NCI-H82 treated with DMSO at 0.1 percent for 48 hours (cell line): Measurements from ENCODE around the gene IFIT1B.
"Not testable (repeated sequence)": the region's sequence is repeated elsewhere in the genome, so short reads cannot be mapped to it uniquely, and the experiment has no call there.

Experiments used
- DNase-seq: peaks from one replicate; lab custom pipeline; 2025; ENCODE audit not compliant: unreplicated experiment; lab: John Stamatoyannopoulos, UW

The IFIT1B gene

DNA sequence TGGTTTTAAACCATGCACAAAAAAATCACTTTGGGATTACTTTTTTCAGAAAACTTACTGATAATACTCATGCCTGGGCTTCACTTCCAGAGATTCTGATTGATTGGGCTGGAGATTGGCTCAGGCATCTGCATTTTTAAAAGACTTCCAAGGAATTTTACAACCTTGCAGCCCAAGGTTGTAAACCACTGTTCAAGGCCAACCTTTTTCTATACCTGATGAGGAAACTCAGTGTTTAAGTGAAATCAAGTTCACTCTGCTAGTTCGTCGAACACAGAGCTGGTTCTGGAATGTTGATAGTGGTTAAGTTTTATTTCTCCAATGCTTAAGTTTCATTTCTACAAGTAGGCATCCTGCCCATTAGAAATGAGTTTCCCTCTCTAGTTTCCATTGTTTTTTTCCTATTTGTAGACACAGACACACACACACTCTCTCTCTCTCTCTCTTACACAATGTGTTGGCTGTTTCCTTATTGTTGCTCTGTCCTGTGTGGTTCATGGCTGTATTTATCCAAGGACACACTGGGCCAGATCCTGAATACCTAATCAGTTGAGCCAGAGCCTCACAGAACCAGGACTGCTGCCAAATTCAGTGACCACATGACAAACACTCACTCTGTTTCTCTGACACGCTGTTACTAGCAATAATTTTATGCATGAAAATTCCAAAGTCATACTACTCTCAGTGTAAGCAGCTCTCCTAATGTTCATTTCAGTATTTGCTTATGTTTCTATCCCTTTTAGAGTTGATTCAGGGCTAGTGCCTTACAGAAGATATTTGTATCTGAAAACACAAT is 3.7 kb upstream of the IFIT1B start:
- DNase-seq: no peak

DNA sequence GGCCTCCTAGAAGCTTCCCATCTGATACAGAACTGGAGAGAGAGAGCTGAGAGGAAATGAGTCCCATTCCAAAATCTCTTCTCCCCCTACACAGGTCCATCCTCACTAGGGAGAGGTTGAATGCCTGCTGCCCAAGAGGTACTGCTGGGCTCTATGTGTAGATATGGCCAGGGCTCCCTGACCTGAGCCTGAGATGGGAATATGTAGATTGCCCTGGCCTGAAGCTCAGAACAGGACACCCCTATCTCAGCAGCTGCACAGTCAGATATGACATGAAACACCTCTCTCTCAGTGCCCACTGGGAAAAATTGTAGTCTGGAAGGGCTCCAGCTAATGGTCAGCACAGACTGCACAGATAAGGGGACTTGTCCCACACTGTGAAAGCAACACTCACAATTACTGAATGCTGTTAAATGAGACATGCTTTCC is 3.1 kb upstream of the IFIT1B start:
- DNase-seq: no peak

DNA sequence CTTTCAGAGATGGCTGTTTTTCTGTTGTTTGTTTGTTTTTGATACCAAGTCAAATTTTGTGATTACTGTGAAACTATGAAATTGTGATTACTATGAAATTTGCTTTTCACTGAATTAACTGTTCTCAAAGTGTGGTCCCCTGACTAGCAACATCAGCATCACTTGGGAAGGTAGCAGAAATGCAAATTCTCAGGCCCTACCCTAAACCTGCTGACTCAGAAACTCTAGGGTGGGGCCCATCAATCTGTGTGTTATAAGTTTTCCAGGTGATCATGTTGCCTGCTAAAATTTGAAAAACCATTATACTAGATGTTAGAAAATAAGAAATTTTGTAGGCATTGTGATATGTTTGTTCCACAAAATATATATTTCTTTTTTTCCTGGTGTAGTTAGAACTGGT is 1.2 kb downstream of the IFIT1B start:
- DNase-seq: no peak

DNA sequence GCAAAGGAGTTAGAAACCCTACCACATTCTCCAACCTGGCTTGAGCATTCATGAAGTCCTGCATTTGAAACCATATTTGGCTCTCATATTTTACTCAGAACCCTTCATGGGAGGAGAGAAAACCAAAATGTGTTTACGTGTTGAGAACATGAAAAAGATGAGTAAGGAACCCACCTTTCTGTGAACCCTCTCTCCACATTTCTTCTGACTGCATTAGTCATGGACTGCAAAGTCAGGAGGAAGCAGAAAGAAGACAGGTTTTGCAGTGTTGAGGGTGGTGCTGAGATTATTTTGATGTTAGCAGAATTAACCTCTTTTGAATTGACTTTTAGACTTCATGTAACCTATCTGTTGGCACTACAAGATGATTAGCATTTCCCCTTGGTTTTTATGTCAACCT is 4.9 kb downstream of the IFIT1B start:
- no peak for DNase-seq

DNA sequence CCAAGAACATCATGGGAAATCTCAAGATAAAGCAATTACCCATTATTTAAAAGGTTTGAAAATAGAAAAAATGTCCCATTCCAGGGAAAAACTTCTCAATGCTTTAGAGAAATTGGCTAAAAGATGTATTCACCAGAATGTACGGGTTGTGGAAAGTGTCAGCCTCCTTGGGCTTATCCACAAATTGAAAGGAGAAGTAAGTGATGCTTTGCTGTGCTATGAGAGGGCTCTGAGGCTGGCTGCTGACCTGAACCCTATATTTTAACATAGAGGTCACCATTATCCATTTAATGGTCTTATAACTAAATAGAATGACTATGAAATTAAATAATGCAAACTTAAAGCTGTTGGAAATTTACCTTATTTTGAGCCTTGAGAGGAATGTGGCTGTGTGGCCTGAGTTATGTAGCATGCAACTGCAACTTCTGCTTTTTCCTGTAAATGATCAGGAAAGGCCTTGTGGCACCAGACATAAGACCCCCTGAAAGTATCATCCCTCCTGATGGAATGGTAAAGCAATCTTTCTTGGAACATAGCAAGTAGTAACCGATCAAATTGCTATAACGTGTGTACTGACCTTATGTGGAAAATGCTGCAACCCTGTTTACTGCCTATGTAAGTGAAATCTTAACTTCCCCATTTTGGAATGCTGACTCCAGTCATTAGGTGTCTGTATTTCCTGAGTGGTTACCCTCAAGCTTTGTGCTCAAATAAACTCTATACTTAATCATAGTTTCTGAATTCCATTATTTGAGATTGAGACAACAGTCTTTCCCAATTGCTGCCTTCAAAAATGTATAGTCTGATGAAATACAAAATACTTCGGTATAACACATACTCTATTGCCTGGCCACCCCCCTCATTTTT is 6.9 kb downstream of the IFIT1B start:
- DNase-seq: no peak

DNA sequence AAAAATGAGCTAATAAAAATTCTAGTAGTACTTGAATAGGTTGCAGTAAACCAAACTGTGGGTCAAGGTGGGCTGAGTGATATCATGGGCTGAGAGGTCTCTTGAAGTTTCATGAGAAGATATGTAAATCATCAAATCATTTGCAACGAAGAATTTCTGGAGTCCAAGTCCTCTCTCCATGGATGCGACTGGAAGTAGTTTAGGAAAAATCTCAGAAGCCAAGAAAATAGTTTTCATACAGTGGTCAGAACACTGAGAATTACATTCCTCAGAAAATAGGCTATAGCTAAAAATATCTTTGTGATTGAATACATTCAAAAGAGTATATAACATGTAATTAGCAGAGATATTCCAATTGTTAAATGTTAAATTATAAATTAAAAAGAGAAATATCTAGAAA is 10.9 kb downstream of the IFIT1B start:
- no peak for DNase-seq

DNA sequence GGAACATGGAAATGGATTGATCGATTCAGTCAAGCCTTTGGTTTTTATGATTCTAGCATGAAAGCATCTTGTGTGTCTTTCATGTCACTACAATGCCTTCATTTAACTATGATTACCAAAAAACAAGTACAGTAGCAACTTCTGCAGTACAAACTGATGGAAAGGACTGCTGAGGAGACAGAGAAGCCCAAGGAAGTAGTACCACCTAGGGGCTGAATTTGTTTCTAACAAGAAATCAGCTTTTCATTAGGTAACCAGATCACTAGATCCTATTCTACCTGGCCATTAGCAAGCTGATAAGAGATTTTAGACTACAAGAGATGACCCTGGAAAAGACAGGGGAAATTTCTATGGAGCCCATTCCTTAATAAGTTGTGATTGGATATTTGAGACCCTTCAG is 11.4 kb downstream of the IFIT1B start:
- no peak for DNase-seq

DNA sequence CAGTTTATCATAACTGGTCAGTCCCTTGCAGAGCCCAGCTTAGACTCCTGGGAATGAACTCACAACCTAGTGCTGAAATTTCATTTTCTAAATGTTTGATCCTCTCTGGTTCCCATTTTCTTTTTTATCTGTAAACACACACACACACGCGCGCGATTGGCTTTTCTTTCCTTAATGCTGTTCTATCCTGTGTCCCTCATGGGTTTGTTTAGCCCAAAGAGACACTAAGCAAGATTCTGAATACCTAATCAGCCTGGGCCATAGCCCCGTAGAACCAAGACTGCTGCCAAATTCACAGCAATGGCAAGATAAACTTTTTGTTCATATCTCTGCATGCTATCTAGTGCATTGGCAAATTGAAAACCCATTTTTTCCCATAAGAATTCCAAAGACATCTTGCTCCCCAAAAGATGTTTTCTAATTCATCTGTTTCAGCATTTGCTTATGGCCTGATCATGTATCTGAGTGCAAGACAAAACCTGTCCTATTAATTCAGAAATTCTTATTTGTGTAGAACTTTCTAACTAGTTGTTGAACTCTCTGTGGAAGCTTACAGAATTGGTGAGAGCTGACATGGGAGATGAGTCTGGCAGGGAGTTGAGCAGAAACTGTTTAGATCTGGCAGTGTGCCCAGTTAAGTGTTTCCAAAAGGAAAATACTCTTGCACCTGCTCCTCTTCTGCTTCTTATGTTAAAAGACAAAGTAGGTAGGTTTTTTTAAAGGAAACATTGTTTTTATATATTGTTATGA is 12.8 kb downstream of the IFIT1B start:
- DNase-seq: no peak

DNA sequence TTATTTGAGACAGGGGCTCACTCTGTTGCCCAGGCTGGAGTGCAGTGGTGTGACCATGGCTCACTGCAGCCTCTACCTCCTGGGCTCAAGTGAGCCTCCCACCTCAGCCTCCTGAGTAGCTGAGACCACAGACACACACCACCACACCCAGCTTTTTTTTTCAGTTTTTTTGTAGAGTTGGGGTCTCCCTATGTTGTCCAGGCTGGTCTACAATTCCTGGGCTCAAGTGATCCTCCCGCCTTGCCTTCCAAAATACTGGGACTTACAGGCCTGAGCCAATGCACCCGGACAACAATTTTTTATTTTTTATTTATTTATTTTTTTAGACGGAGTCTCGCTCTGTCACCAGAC is 13.3 kb downstream of the IFIT1B start:
- not testable (repeated sequence) for DNase-seq

DNA sequence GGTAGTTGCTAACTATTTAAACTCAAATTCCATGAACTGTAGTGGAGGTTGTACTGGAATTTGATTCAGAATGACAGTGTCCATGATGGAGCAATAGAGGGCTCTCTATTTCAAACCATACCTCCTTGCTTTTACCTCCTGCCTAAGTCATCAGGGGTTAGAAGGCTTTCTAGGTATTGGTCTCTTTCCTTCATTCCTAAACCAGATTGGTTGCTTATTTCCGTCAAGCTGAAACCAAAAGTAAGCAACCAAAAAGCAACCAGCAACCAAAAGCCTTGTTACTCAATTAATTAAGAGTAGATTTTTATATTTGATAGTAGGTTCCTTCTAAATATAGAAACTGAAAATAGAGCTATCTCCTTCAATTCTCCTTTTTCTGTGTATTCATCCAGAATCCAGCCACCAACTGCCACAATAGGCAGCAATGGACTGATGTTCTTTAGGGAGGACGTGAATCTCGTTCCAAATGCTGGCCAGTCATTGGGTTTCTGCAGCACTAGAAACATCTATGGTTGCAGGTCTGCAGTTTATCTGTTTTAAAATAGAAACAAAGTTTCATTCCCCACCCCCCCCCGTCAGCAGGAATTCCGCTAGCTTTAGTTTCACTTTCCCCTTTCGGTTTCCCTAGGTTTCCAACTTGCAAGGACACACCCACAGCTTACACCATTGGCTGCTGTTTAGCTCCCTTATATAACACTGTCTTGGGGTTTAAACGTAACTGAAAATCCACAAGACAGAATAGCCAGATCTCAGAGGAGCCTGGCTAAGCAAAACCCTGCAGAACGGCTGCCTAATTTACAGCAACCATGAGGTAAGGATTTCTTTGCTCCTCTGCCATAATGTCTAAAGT is 14.3 kb downstream of the IFIT1B start, which contains the start of gene IFIT1:
TSS of gene IFIT1 (plus strand) at position 717 of the 850 bp plus-strand sequence. CDS start at position 807, 90 bp downstream.
- DNase-seq: no peak

DNA sequence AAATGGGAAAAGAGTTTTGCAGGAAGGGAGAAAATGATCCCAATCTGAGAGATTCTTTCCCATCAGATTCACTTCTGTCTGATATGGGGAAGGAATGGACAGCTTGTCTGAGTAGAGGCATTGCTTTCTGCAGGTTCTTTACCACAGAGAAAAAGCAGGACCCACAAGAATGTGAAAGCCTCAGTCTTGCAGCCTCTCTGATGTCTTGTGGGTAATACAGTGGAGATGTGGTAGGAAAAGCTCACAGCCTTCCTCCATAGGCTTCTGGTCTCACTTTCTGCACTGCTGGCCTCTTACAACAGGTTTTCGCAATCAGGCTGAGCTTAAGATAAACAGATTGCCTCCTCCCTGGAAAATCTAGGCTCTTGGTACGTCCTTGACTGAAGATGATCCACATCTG is 15.1 kb downstream of the IFIT1B start:
- DNase-seq: no peak

DNA sequence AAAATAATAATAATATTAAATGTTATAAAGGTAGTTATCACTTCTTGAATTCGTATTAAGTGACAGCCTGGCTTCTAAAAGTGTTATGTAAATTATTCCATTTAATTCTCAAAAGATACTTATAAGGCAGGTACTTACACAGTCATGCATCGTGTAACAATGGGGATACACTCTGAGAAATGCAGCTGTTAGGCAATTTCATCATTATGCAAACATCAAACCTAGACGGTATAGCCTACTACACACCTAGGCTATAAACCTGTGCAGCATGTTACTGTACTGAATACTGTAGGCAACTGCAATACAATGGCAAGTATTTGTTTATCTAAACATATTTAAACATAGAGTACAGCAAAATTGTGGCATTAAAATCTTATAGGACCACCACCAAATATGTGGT is 16.0 kb downstream of the IFIT1B start:
- DNase-seq: no peak

DNA sequence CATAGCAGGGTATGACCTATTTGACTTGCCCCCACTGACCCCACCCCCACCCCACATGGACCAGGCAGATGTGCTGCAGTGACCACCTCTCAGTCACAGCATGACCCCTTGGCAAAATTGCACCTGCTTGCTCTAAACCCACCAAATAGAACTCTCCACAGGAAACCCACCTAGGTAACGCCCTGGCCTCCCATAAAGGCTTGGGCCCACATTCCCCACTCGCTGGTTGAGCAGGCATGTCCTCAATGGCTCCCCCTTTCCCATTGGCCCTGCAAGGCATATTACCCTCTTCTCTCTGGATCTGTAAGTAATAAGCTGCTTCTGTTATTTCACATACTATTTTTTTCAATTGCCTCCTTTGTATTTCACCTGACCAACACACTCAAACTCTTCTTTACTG is 17.3 kb downstream of the IFIT1B start:
- DNase-seq: no peak

DNA sequence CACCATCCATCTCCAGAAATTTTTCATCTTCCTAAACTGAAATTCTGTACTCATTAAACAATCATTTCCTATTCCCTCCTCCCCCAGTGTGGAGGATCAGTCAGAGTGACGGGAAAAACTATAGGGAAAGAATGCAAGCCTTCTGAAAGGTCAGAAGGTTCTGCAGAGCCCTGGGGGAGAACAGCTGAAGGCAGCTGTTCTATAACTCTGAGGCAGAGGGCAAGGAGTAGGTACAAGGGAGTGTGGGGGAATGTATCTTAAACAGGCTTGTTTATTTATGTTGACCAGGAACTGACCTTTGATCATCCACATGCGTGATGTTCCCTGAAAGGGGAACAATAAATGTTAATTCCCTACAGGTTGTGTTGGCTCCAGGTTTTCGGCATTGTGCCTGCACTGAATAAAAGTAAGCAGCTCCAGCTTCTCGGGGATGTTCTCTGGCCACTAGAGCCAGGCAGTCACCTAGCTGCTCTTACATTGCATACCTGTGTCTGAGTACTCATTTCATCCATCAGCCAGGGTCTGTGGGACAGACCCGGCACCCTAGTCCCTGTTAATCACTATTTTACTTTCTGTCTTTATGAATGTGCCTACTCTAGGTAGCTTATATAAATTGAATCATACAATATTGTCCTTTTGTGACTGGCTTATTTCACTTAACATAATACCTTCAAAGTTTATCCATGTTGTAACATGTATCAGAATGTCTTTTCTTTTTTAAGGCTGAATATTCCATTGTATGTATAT is 20.3 kb downstream of the IFIT1B start:
- DNase-seq: no peak

DNA sequence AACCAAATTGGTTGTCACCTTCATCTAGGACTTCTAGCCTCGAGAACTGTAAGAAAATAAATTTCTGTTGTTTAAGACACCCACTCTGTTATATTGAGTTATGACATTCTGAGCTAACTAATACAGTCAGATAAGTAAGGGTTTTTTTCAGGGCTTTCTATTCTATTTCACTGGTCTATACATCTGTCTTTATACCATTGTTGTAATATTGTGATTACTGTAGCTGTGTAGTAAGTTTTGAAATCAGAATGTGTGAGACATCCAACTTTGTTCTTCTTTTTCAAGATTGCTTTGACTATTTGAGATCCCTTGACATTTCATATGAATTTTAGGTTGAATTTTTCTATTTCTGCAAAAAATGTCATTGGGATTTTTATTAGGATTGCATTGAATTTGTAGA is 22.1 kb downstream of the IFIT1B start:
- no peak for DNase-seq

DNA sequence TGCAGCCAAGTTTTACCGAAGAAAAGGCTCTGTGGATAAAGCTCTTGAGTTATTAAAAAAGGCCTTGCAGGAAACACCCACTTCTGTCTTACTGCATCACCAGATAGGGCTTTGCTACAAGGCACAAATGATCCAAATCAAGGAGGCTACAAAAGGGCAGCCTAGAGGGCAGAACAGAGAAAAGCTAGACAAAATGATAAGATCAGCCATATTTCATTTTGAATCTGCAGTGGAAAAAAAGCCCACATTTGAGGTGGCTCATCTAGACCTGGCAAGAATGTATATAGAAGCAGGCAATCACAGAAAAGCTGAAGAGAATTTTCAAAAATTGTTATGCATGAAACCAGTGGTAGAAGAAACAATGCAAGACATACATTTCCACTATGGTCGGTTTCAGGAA is 25.2 kb downstream of the IFIT1B start:
- no peak for DNase-seq

DNA sequence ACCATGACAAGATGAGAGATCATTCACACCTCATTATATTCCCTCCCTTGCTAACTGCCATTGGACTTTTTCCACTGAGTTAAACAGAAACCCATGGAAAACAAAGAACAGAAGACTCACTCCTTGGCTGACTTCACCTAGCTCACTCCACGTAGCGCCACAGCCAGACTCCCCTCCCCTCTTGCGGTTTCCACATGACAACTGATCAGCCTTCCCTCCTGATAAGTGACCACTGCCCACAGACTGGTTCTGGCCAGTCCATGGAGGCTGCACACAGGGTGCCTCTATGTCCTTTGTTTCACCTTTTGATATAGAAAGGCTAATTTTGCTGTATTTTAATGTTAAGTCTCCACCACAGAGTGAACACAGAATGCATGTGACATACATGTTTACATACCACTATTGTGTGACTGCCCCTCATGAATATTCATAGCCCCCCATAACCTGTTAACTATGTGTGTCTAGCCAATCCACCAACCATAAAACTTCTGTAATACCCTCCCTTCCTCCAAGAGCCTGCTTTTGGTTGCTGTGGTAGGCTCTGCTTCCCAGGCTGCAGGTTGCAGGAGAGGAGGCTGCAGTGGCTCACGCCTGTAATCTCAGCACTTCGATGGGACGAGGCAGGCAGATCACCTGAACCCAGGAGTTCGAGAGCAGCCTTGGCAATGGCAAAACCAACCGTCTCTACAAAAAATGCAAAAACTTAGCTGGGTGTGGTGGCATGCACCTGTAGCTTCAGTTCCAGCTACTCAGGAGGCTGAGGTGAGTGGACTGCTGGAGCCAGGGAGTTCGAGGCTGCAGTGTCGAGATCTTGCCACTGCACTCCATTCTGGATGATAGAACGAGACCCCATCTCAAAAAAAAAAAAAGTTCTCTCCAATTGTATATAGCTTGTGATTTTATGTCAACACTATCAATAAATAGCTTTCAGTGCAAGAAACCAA is 26.5 kb downstream of the IFIT1B start:
- DNase-seq: no peak

DNA sequence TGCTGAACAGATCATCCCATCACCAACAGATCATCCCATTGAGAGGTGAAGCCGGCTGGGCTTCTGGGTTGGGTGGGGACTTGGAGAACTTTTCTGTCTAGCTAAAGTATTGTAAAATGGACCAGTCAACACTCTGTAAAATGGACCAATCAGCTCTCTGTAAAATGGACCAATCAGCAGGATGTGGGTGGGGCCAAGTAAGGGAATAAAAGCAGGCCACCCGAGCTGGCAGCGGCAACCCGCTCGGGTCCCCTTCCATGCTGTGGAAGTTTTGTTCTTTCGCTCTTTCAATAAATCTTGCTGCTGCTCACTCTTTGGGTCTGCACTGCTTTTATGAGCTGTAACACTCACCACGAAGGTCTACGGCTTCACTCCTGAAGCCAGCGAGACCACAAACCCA is 28.3 kb downstream of the IFIT1B start:
- not testable (repeated sequence) for DNase-seq

DNA sequence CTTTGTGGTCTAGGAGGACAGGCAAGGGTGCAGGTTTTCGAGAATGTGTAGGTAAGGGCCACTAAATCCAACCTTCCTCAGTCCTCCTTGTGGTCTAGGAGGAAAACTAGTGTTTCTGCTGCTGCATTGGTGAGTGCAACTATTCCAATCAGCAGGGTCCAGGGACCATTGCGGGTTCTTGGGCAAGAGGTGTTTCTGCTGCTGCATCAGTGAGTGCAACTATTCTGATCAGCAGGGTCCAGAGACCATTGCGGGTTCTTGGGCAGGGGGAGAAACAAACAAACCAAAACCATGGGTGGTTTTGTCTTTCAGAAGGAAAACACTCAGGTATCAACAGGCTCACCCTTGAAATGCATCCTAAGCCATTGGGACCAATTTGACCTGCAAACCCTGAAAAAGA is 29.9 kb downstream of the IFIT1B start:
- not testable (repeated sequence) for DNase-seq
